ENCODE measurements around the gene WWOX. TPM values are rescaled to one million over a fixed set of nuclear protein-coding genes. Genes with fewer than 3 reads are reported as not detected.

The WWOX gene
- total RNA-seq, 1 experiment from 2014 or later = 35.6 TPM

DNA sequence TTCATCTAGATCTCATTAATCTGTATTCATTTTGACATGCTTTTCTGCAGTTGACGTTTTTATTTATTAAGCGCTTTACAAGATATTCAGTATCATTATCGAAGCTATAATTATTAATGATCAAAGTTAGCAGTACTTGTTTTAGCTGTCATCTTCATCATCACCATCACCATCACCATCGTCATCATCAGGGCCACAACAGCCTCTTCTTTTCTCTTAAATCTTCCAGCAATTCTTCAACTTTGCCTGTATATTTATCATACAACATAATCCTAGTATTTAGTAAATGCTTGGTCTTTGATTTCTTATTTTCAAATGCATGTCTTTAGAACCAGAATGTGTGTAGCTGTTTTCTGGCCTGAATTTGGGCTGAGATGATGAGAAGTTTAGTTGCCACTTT, 973.1 kb downstream of the WWOX start:
- Histone ChIP-seq H3K4me3 (no peak overlapping the region), H3K9me3 (ENCODE audit: insufficient read depth, low read depth) (no peaks in the 10 kb centered on the region), H3K27me3 (ENCODE audit: insufficient read depth, low read depth) (no peaks in the 10 kb centered on the region), H3K27ac (no peak overlapping the region), H3K36me3 (ENCODE audit: low read depth) (no peaks in the 10 kb centered on the region), H2AFZ (no peak overlapping the region), H3F3A (ENCODE audit: insufficient read depth, low read depth) (no peaks in the 10 kb centered on the region), H4K20me1 (ENCODE audit: insufficient read depth) (no peaks in the 10 kb centered on the region), H3K4me1 (replicated peaks; ENCODE audit: insufficient read depth) (no peaks in the 10 kb centered on the region), H3K9me2 (ENCODE audit: insufficient read depth) (no peaks in the 10 kb centered on the region), H3K79me2 (ENCODE audit: low read depth) (no peaks in the 10 kb centered on the region), H3K4me2 (no peak overlapping the region)
- POLR2A ChIA-PET (ENCODE audit: unreplicated experiment) = no interaction called here
- TF ChIP-seq, protein P1, sequence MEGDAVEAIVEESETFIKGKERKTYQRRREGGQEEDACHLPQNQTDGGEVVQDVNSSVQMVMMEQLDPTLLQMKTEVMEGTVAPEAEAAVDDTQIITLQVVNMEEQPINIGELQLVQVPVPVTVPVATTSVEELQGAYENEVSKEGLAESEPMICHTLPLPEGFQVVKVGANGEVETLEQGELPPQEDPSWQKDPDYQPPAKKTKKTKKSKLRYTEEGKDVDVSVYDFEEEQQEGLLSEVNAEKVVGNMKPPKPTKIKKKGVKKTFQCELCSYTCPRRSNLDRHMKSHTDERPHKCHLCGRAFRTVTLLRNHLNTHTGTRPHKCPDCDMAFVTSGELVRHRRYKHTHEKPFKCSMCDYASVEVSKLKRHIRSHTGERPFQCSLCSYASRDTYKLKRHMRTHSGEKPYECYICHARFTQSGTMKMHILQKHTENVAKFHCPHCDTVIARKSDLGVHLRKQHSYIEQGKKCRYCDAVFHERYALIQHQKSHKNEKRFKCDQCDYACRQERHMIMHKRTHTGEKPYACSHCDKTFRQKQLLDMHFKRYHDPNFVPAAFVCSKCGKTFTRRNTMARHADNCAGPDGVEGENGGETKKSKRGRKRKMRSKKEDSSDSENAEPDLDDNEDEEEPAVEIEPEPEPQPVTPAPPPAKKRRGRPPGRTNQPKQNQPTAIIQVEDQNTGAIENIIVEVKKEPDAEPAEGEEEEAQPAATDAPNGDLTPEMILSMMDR (conservative IDR thresholded peaks at IDR 0.05) = no peak
- no peak for TF ChIP-seq EZH2 (IDR thresholded peaks at IDR 0.05; ENCODE audit: low read depth)
- BruUV-seq (replicated peaks) = no TSS peak
- CTCF ChIA-PET = no interaction called here
- intact Hi-C loops (cut with micrococcal nuclease; ENCODE audit: unreplicated experiment) = no loop called here
- DNase-seq = no peak

DNA sequence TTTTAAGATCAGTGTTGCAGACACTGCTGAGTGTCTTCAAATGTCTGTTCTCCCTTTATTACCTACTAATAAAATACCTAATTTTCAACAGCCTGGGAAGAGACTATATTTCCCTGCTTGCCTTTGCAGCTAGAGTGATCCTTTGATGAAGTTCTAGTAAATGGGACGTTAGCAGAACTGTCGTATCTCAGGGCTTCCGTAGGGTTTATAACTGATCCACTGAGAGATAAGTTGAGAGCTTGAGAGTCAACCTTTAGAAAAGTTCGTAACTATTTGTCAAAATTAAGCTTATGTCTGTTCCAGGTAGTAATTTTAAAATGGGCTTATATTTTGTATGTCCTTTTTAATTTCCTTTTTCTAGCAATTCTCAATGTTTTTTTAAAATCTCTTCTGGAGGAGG, 974.1 kb downstream of the WWOX start:
- Histone ChIP-seq H3K9me2 (ENCODE audit: insufficient read depth) (no peaks in the 10 kb centered on the region), H3K4me3 (no peak overlapping the region), H3K36me3 (ENCODE audit: low read depth) (no peaks in the 10 kb centered on the region), H3K27me3 (ENCODE audit: insufficient read depth, low read depth) (no peaks in the 10 kb centered on the region), H3K4me2 (no peak overlapping the region), H4K20me1 (ENCODE audit: insufficient read depth) (no peaks in the 10 kb centered on the region), H3K4me1 (replicated peaks; ENCODE audit: insufficient read depth) (no peaks in the 10 kb centered on the region), H3K79me2 (ENCODE audit: low read depth) (no peaks in the 10 kb centered on the region), H3K27ac (no peak overlapping the region), H3F3A (ENCODE audit: insufficient read depth, low read depth) (no peaks in the 10 kb centered on the region), H3K9me3 (ENCODE audit: insufficient read depth, low read depth) (no peaks in the 10 kb centered on the region), H2AFZ (no peak overlapping the region)
- TF ChIP-seq EZH2 (IDR thresholded peaks at IDR 0.05; ENCODE audit: low read depth) = no peak
- TF ChIP-seq, protein P1 (conservative IDR thresholded peaks at IDR 0.05) = no peak
- POLR2A ChIA-PET (ENCODE audit: unreplicated experiment) = no interaction called here
- intact Hi-C loops (cut with micrococcal nuclease; ENCODE audit: unreplicated experiment) = no loop called here
- no peak for DNase-seq
- BruUV-seq (replicated peaks) = no TSS peak
- CTCF ChIA-PET = no interaction called here

DNA sequence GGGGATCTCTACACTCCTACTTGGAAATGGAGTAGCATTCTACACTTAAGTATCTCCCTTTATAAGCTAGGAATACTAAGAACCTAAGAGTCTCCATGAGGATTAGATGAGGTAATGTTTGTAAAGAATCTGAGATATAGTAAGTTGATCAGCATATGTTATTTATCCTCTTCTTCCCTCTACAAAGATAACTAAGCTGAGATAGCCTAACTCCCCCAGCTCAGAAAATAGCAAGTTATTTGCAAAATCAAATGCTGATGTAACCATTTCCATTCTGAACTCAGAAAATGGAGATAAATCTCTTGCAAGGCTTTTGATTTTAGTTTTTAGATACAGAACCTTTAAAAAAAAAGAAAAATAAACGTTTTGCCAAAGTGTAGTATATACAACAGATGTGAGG, 975.1 kb downstream of the WWOX start:
- Histone ChIP-seq H4K20me1 (ENCODE audit: insufficient read depth) (no peaks in the 10 kb centered on the region), H3K9me2 (ENCODE audit: insufficient read depth) (no peaks in the 10 kb centered on the region), H3K4me3 (no peak overlapping the region), H3K4me1 (replicated peaks; ENCODE audit: insufficient read depth) (no peaks in the 10 kb centered on the region), H3K4me2 (no peak overlapping the region), H2AFZ (no peak overlapping the region), H3F3A (ENCODE audit: insufficient read depth, low read depth) (no peaks in the 10 kb centered on the region), H3K79me2 (ENCODE audit: low read depth) (no peaks in the 10 kb centered on the region), H3K36me3 (ENCODE audit: low read depth) (no peaks in the 10 kb centered on the region), H3K27ac (no peak overlapping the region), H3K27me3 (ENCODE audit: insufficient read depth, low read depth) (no peaks in the 10 kb centered on the region), H3K9me3 (ENCODE audit: insufficient read depth, low read depth) (no peaks in the 10 kb centered on the region)
- no peak for DNase-seq
- TF ChIP-seq, protein P1 (conservative IDR thresholded peaks at IDR 0.05) = no peak
- TF ChIP-seq EZH2 (IDR thresholded peaks at IDR 0.05; ENCODE audit: low read depth) = no peak
- POLR2A ChIA-PET (ENCODE audit: unreplicated experiment) = no interaction called here
- BruUV-seq (replicated peaks) = no TSS peak
- intact Hi-C loops (cut with micrococcal nuclease; ENCODE audit: unreplicated experiment) = no loop called here
- CTCF ChIA-PET = interaction anchor here (0.6 kb wide), 1 partner anchor 951 kb away, joined by 3 read pairs; no protein-coding TSS in a partner anchor

Data from PC-9 (cell line).